GM12872 (cell line): ENCODE data around the gene B3GALT4.

Source experiments
- CTCF ChIP-seq: IDR thresholded peaks from 3 replicates; pipeline ENCODE4 v1.5.1; 2011; ENCODE audit warnings: low read depth, mild to moderate bottlenecking, low read length, moderate library complexity; ENCODE audit not compliant: insufficient read depth

Gene B3GALT4

DNA sequence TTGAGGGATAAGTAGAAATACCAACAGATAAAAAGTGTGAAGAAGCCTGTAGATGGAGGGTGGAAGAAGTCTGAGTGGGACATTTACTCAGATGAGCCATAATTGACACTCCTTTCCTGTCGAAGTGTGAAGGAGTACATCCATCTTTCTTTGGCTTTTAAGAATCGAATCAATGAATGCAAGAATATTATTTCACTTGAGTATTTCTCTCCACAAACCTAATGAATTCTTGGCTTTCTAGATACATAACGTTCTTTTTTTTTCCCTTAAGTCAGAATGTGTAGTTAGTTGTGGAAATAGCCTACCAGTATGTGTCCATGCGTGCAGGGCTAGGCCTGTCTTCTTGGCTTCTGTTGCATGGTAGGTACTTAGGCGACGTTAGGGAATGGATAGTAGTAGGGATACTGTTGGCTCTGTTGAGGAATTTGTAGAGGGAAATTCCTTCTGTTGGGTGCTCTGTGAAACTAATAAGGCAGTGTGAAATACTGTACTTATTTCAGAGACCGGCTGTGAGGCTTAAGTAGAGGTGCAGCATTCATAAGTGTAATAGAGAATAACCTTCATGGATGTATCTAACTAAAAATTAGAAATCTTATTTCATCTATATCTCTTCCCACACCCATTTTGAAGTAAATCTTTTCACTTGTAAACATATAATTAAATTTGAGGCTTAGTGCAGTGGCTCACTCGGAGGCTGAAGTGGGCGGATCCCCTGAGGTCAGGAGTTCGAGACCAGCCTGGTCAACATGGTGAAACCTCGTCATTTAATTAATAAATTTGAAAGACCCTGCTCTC is 3.6 kb upstream of the B3GALT4 start:
- TF ChIP-seq CTCF, result no peak

DNA sequence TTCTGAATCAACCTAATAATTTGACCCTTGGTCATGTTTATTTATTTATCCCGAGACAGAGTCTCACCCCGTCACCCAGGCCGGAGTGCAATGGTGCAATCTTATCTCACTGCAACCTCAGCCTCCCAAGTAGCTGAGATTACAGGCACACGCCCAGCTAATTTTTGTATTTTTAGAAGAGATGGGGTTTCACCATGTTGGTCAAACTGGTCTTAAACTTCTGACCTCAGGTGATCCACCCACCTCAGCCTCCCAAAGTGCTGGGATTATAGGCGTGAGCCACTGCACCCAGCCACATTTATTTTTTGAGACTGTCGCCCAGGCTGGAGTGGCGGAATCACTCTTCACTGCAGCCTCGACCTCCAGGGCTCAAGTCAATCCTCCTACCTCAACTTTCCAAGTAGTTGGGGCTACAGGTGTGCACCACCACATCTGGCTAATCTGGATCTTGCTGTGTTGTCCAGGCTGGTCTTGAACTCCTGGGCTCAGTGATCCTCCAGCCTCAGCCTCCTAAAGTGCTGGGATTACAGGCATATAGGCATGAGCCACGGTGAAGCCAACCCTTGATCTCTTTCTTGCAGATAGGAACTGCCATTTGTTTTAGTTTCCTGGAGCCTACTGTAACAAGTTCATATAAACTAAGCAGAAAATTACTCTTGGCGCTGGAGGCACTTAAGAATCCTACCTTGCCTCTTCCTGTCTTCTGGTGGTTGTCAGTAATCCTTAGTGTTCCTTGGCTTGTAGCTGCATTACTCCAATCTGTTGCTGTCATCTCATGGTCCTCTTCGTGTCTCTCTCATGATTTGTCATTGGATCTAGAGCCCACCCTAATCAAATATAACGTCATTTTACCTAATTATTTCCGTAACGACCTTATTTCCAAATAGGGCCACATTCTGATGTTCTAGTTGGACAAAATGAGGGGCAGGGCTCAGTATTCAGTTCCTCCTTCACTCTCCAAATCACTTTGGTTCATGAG is 2.7 kb upstream of the B3GALT4 start:
- no peak for TF ChIP-seq CTCF

GRCh38 chr6:33276581-33276863 is 401 bp upstream of the B3GALT4 start:
- TF ChIP-seq CTCF, result no peak

DNA sequence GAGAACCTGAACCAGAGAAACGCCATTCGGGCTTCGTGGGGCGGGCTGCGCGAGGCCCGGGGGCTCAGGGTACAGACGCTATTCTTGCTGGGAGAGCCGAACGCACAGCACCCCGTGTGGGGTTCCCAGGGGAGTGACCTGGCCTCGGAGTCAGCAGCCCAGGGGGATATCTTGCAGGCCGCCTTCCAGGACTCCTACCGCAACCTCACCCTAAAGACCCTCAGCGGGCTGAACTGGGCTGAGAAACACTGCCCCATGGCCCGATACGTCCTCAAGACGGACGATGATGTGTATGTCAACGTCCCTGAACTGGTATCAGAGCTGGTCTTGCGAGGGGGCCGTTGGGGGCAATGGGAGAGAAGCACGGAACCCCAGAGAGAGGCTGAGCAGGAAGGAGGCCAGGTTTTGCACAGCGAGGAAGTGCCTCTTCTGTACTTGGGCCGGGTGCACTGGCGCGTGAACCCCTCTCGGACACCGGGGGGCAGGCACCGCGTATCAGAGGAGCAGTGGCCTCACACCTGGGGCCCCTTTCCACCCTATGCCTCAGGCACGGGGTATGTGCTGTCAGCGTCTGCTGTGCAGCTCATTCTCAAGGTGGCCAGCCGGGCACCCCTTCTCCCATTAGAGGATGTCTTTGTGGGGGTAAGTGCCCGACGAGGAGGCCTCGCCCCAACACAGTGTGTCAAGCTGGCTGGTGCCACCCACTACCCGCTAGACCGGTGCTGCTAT is 904 bp downstream of the B3GALT4 start:
- no peak for TF ChIP-seq CTCF

- no peak for TF ChIP-seq CTCF
Observed at GRCh38 chr6:33278392-33278741, 1.4 kb downstream of the B3GALT4 start.

- TF ChIP-seq CTCF, result no peak
Observed at GRCh38 chr6:33278810-33279209, 1.9 kb downstream of the B3GALT4 start.

- no peak for TF ChIP-seq CTCF
Observed at GRCh38 chr6:33279257-33279695, 2.4 kb downstream of the B3GALT4 start.
